HepG2 (cell line): ENCODE measurements around the gene RBCK1. TPM values are rescaled to one million over a fixed set of nuclear protein-coding genes. Genes with fewer than 3 reads are reported as not detected.

Experiments used
- ATM ChIP-seq: fragments of 450-650 bp; IDR thresholded peaks from 2 replicates; pipeline ENCODE4 v1.7.1; 2017; ENCODE audit warnings: mild to moderate bottlenecking, borderline replicate concordance
- DR1 ChIP-seq: sonication (generic); formaldehyde crosslinking; IDR thresholded peaks from 2 replicates; pipeline ENCODE4 v1.8.0; 2021; ENCODE audit warnings: mild to moderate bottlenecking, missing genetic modification reagents, inconsistent platforms
- FOXA3 ChIP-seq: IDR thresholded peaks from 2 replicates; pipeline ENCODE4 v1.6.1; 2016; ENCODE audit warnings: missing genetic modification reagents, missing compliant biosample characterization
- HMGXB3 ChIP-seq: sonication (generic); formaldehyde crosslinking; IDR thresholded peaks from 2 replicates; pipeline ENCODE4 v1.4.0; 2020; ENCODE audit warnings: missing genetic modification reagents, borderline replicate concordance
- HNRNPK ChIP-seq: fragments of 200-400 bp; formaldehyde crosslinking; IDR thresholded peaks from 2 replicates; pipeline ENCODE4 v1.6.1; 2018; ENCODE audit warnings: low read length, low read depth, moderate library complexity, mild to moderate bottlenecking; ENCODE audit not compliant: poor library complexity, severe bottlenecking
- JUND ChIP-seq: sonication (generic); formaldehyde crosslinking; IDR thresholded peaks from 2 replicates; pipeline ENCODE4 v1.8.0; 2022; ENCODE audit warnings: mild to moderate bottlenecking, missing genetic modification reagents
- KIAA2018 ChIP-seq: sonication (generic); formaldehyde crosslinking; IDR thresholded peaks from 2 replicates; pipeline ENCODE4 v1.5.0; 2020; ENCODE audit warnings: mild to moderate bottlenecking, missing genetic modification reagents, borderline replicate concordance
- KLF13 ChIP-seq: sonication (generic); formaldehyde crosslinking; IDR thresholded peaks from 2 replicates; pipeline ENCODE4 v1.4.0; 2020; ENCODE audit warnings: mild to moderate bottlenecking, missing genetic modification reagents
- NFIC ChIP-seq: IDR thresholded peaks from 2 replicates; pipeline ENCODE4 v1.6.1; 2012; ENCODE audit warnings: mild to moderate bottlenecking, low read length, inconsistent platforms
- PAF1 ChIP-seq: IDR thresholded peaks from 2 replicates; pipeline ENCODE4 v1.6.1; 2016; ENCODE audit warnings: missing genetic modification reagents, missing compliant biosample characterization
- ZNF292 ChIP-seq: sonication (generic); formaldehyde crosslinking; IDR thresholded peaks from 2 replicates; pipeline ENCODE4 v1.8.1; 2022; ENCODE audit warnings: mild to moderate bottlenecking, low read depth, missing genetic modification reagents, borderline replicate concordance
- ZNF3 ChIP-seq: IDR thresholded peaks from 2 replicates; pipeline ENCODE4 v1.7.0; 2017; ENCODE audit warnings: inconsistent platforms
- ZNF570 ChIP-seq: sonication (generic); formaldehyde crosslinking; IDR thresholded peaks from 2 replicates; pipeline ENCODE4 v1.4.0; 2020; ENCODE audit warnings: mild to moderate bottlenecking, missing genetic modification reagents, borderline replicate concordance
- ZNF652 ChIP-seq: IDR thresholded peaks from 2 replicates; pipeline ENCODE4 v1.6.1; 2016; ENCODE audit warnings: low read depth, borderline replicate concordance
- ZNF775 ChIP-seq: sonication (generic); formaldehyde crosslinking; IDR thresholded peaks from 2 replicates; pipeline ENCODE4 v1.4.0; 2020; ENCODE audit warnings: missing genetic modification reagents, mild to moderate bottlenecking, moderate library complexity, borderline replicate concordance
- polyA plus RNA-seq, 8 experiments: library from polyadenylated mRNA; depleted of rRNA in 3 of 8; stranded (reverse) in 7 of 8; unstranded in 1 of 8; fragments of >200 nt; fragmentation: Illumina TruSeq in 4 of 8; extraction: Trizol in 4 of 8; gene quantifications; 2 replicates each; pipeline versions ENCODE4 v1.2.1 to v1.2.3, GENCODE V29; 2011 to 2016; ENCODE audit warnings: low read depth in 4 of 8, missing spikeins in 1 of 8, mixed read lengths in 1 of 8; ENCODE audit not compliant: insufficient read depth in 1 of 8
- total RNA-seq, 5 experiments: library from RNA; depleted of rRNA; stranded (reverse); fragments of >200 nt; fragmentation: Illumina TruSeq; extraction: Trizol; gene quantifications; 2 replicates each; pipeline ENCODE4 v1.2.3, GENCODE V29; 2016; ENCODE audit warnings: low read depth in 1 of 5
- TF ChIP-seq, protein P1 (sequence below): sonication (generic); formaldehyde crosslinking; IDR thresholded peaks from 2 replicates; pipeline ENCODE4 v1.5.1; 2020; ENCODE audit warnings: missing genetic modification reagents, mild to moderate bottlenecking, borderline replicate concordance

The RBCK1 gene
- total and polyA plus RNA-seq, 2 of the 13 experiments (the other 11 are each of a cell fraction or from before 2014, with no cell fraction given) = 149 to 215 TPM

- TF ChIP-seq HMGXB3 (CRISPR knock-in tag) (peak; percentile 68; the same call in 1 of the 2 replicates), ATM (no peak), ZNF292 (CRISPR knock-in tag) (no peak; the same call in 1 of the 2 replicates), DR1 (peak; percentile 73), NFIC (no peak), ZNF652 (CRISPR knock-in tag) (no peak; the same call in 1 of the 2 replicates), ZNF775 (CRISPR knock-in tag) (no peak), KIAA2018 (peak; percentile 18; the same call in 1 of the 2 replicates), JUND (CRISPR knock-in tag) (peak; percentile 76; the same call in 1 of the 2 replicates), PAF1 (peak; percentile 83), HNRNPK (peak; percentile 22), KLF13 (CRISPR knock-in tag) (no peak), ZNF570 (CRISPR knock-in tag) (no peak), FOXA3 (CRISPR knock-in tag) (peak; percentile 73), ZNF3 (CRISPR knock-in tag) (peak; percentile 95)
- TF ChIP-seq, protein P1, sequence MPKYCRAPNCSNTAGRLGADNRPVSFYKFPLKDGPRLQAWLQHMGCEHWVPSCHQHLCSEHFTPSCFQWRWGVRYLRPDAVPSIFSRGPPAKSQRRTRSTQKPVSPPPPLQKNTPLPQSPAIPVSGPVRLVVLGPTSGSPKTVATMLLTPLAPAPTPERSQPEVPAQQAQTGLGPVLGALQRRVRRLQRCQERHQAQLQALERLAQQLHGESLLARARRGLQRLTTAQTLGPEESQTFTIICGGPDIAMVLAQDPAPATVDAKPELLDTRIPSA (CRISPR knock-in tag) = 0 out of 2 replicates have a peak, but pooled peaks have one; percentile 19
Measured at GRCh38 chr20:407133-407952, 756 bp upstream of the RBCK1 start (continued).
